Measurements from ENCODE around the gene TRAPPC8.

The TRAPPC8 gene

GRCh38 chr18:31892936-31893335 lies 50.0 kb downstream of the TRAPPC8 start:
- DNase-seq (ENCODE audit: insufficient read length) (no peak), FAIRE-seq (no peak)
- TF ChIP-seq TAF1 (IDR thresholded peaks at IDR 0.05; ENCODE audit: borderline replicate concordance, low read depth, low read length) (no peak), POLR2AphosphoS5 (IDR thresholded peaks at IDR 0.05; ENCODE audit: low read depth, low read length) (no peak), POLR2A (IDR thresholded peaks at IDR 0.05; ENCODE audit: low read depth, low read length) (no peak)

GRCh38 chr18:31891566-31891965 lies 51.4 kb downstream of the TRAPPC8 start:
- DNase-seq (ENCODE audit: insufficient read length): no peak
- TF ChIP-seq POLR2AphosphoS5 (IDR thresholded peaks at IDR 0.05; ENCODE audit: low read depth, low read length): no peak
- TF ChIP-seq TAF1 (IDR thresholded peaks at IDR 0.05; ENCODE audit: borderline replicate concordance, low read depth, low read length): no peak
- no peak for TF ChIP-seq POLR2A (IDR thresholded peaks at IDR 0.05; ENCODE audit: low read depth, low read length)
- FAIRE-seq: no peak

DNA sequence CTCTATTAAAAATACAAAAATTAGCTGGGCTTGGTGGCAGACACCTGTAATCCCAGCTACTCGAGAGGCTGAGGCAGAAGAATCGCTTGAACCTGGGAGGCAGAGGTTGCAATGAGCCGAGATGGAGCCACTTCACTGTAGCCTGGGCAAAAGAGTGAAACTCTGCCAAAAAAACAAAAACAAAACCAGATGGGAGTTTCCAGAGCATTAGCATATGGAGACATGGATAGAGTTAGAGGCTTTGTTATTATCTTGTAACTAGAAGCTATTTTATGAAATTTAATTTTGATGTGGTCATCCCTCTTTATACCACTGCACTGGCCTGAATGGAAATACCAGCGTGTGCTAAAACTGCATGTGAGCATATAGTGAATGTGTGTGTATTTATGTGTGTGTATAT lies 58.9 kb downstream of the TRAPPC8 start:
- DNase-seq (ENCODE audit: insufficient read length): no peak
- no peak for TF ChIP-seq TAF1 (IDR thresholded peaks at IDR 0.05; ENCODE audit: borderline replicate concordance, low read depth, low read length)
- TF ChIP-seq POLR2A (IDR thresholded peaks at IDR 0.05; ENCODE audit: low read depth, low read length): no peak
- TF ChIP-seq POLR2AphosphoS5 (IDR thresholded peaks at IDR 0.05; ENCODE audit: low read depth, low read length): no peak
- no peak for FAIRE-seq

GRCh38 chr18:31880186-31880898 lies 62.6 kb downstream of the TRAPPC8 start:
- FAIRE-seq: no peak
- no peak for TF ChIP-seq TAF1 (IDR thresholded peaks at IDR 0.05; ENCODE audit: borderline replicate concordance, low read depth, low read length)
- TF ChIP-seq POLR2AphosphoS5 (IDR thresholded peaks at IDR 0.05; ENCODE audit: low read depth, low read length): no peak
- no peak for TF ChIP-seq POLR2A (IDR thresholded peaks at IDR 0.05; ENCODE audit: low read depth, low read length)
- DNase-seq (ENCODE audit: insufficient read length): no peak

- FAIRE-seq: peak; percentile 50
- DNase-seq (ENCODE audit: insufficient read length): no peak
- TF ChIP-seq POLR2AphosphoS5 (IDR thresholded peaks at IDR 0.05; ENCODE audit: low read depth, low read length) (no peak), TAF1 (IDR thresholded peaks at IDR 0.05; ENCODE audit: borderline replicate concordance, low read depth, low read length) (no peak), POLR2A (IDR thresholded peaks at IDR 0.05; ENCODE audit: low read depth, low read length) (no peak)
Measured at GRCh38 chr18:31878358-31878757, 64.6 kb downstream of the TRAPPC8 start.

GRCh38 chr18:31877900-31878299 lies 65.0 kb downstream of the TRAPPC8 start:
- FAIRE-seq: no peak
- TF ChIP-seq POLR2AphosphoS5 (IDR thresholded peaks at IDR 0.05; ENCODE audit: low read depth, low read length): no peak
- DNase-seq (ENCODE audit: insufficient read length): no peak

GRCh38 chr18:31876707-31877106 lies 66.2 kb downstream of the TRAPPC8 start:
- FAIRE-seq (no peak), DNase-seq (ENCODE audit: insufficient read length) (no peak)
- no peak for TF ChIP-seq POLR2AphosphoS5 (IDR thresholded peaks at IDR 0.05; ENCODE audit: low read depth, low read length)
- TF ChIP-seq POLR2A (IDR thresholded peaks at IDR 0.05; ENCODE audit: low read depth, low read length): no peak

- TF ChIP-seq TAF1 (IDR thresholded peaks at IDR 0.05; ENCODE audit: borderline replicate concordance, low read depth, low read length) (no peak), POLR2A (IDR thresholded peaks at IDR 0.05; ENCODE audit: low read depth, low read length) (no peak), POLR2AphosphoS5 (IDR thresholded peaks at IDR 0.05; ENCODE audit: low read depth, low read length) (no peak)
- FAIRE-seq (no peak), DNase-seq (ENCODE audit: insufficient read length) (no peak)
Measured at GRCh38 chr18:31875301-31875700, 67.6 kb downstream of the TRAPPC8 start.

GRCh38 chr18:31863103-31863502 lies 79.8 kb downstream of the TRAPPC8 start:
- no peak for FAIRE-seq
- TF ChIP-seq POLR2A (IDR thresholded peaks at IDR 0.05; ENCODE audit: low read depth, low read length) (no peak), POLR2AphosphoS5 (IDR thresholded peaks at IDR 0.05; ENCODE audit: low read depth, low read length) (no peak), TAF1 (IDR thresholded peaks at IDR 0.05; ENCODE audit: borderline replicate concordance, low read depth, low read length) (no peak)
- DNase-seq (ENCODE audit: insufficient read length): no peak

DNA sequence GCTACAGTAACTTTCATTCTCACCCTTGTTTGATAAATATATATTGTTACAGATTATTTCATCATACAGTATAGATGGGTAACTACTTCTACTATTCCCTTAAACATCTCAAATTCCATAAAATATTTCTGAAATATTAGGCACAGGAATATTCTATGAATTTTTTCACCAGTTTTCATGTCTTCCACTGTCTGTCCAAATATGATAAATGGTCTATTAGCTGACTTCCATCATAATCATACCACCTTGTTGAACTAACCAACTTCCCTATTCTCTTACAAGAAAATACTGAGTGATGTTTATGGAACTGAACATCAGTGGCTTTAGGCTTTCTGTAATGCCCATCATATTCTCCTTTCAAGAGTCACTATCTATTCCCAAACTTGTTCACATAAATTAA lies 82.4 kb downstream of the TRAPPC8 start:
- no peak for DNase-seq (ENCODE audit: insufficient read length)
- no peak for TF ChIP-seq POLR2A (IDR thresholded peaks at IDR 0.05; ENCODE audit: low read depth, low read length)
- TF ChIP-seq TAF1 (IDR thresholded peaks at IDR 0.05; ENCODE audit: borderline replicate concordance, low read depth, low read length): no peak
- TF ChIP-seq POLR2AphosphoS5 (IDR thresholded peaks at IDR 0.05; ENCODE audit: low read depth, low read length): no peak
- FAIRE-seq: no peak

- TF ChIP-seq POLR2A (IDR thresholded peaks at IDR 0.05; ENCODE audit: low read depth, low read length) (no peak), TAF1 (IDR thresholded peaks at IDR 0.05; ENCODE audit: borderline replicate concordance, low read depth, low read length) (no peak), POLR2AphosphoS5 (IDR thresholded peaks at IDR 0.05; ENCODE audit: low read depth, low read length) (no peak)
- DNase-seq (ENCODE audit: insufficient read length): no peak
- no peak for FAIRE-seq
Measured at GRCh38 chr18:31857526-31858106, 85.3 kb downstream of the TRAPPC8 start.

DNA sequence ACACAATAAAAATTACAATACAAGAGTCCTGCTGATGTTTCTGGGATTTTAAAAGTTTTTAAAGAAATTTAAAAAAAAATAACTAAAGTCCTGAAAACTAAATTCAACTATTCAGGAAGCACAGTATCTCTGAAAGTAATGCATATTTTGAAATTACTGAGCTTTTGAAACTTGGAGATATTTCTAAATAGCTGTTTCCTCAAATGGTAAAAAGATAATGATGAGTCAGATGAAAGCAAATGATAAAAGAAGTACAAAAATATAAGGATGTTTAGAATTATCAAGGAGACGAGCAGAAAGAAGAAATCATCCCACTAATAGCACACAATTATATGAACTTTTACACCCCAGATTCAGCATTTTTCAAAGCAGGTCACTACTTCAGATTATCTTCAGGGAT lies 92.1 kb downstream of the TRAPPC8 start:
- TF ChIP-seq TAF1 (IDR thresholded peaks at IDR 0.05; ENCODE audit: borderline replicate concordance, low read depth, low read length) (no peak), POLR2A (IDR thresholded peaks at IDR 0.05; ENCODE audit: low read depth, low read length) (no peak), POLR2AphosphoS5 (IDR thresholded peaks at IDR 0.05; ENCODE audit: low read depth, low read length) (no peak)

More for the DNA sequence above, 92.1 kb downstream of the TRAPPC8 start:
- FAIRE-seq (no peak), DNase-seq (ENCODE audit: insufficient read length) (no peak)
